ENCODE data around the gene EHF. TPM values are rescaled to one million over a fixed set of nuclear protein-coding genes. Genes with fewer than 3 reads are reported as not detected.
A peak's percentile ranks its signal among the peaks of the same experiment; 100 is the strongest.

EHF gene
- total RNA-seq, 1 experiment from 2014 or later, result 37.0 TPM

DNA sequence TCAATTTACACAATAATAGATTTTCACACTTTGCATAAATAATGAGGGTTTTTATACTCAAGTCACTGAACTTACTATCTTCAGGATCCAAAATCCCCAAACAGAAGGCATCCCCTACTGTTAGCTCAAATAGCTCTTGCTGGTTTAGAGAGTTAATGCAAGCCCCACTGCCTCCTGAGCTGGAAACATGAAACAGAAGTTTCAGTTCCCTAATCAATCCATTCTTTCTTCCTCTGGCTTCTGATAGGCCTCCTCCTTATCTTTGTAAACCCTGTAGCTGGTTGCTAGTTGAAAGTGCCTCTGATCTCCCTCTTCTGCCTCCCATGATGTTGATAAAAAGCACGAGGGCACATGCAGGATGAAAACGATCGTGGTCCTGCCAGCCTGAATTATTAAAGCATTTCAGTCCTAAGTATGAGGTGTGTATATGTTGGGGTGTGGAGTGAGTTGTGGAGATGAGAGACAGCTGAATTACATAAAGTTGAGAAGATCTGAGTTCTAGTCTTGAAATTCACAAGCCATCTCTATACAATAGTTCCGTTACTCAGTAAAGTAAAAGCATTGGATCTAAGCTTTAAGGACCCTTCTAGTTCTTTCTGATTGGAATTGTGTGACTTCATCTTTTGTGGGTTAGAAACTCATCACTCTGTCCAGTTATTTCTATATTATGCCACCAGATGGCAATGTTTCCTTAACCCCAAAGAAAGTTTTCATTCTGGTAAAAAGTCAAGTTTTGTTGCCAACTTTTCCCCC is 35.0 kb upstream of the EHF start:
- peak; percentile 64 for ATAC-seq
- peak overlapping the region; percentile 33; the same call in 1 of the 2 replicates for H3K9ac ChIP-seq (ENCODE audit: low read length)

DNA sequence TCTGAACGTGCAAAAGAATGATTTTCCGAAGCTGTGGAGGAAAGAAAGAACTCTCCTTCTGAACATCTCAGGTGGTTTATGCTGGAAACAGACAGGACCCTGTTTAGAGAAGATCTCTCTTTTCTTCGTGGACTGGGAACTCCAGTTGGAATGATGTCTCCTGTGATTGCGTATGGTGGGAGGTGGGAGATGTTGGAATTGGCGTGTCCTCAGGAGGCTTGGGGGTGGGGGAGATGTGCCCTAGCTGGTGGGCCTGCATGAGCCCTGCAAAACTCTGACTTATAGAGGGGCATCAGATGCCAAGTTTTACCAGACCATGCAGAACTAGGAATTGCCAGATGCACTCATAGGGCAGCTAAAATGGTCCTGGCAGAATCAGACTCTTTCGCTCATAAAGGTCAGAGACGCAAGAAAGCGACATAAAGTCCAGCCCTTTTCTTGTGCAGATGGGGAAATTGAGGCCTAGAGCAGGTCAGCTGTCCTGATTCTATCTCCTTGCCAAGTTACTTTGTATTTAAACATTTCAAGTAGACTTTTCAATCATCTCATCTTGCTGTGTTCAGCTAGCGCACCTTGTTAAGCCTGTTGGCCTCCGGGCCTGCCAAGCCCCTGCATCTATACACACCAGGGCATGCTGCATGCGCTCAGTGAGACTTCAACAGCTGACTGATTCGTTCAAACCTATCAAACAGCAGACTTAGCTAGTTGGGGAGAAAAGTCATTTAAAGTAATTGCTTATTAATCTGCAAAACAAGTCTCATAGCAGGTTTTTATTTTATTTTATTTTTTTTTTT is 34.2 kb upstream of the EHF start:
- Histone ChIP-seq H3K36me3 (ENCODE audit: low read depth, low read length) (no peaks in the 10 kb centered on the region), H3K9me2 (replicated peaks; ENCODE audit: low read length) (no peaks in the 10 kb centered on the region), H2AFZ (ENCODE audit: low read length) (peak overlapping the region; percentile 18; the same call in 1 of the 2 replicates), H3K27ac (ENCODE audit: low read length) (peak overlapping the region; percentile 60), H3K9me3 (ENCODE audit: low read length) (no peaks in the 10 kb centered on the region), H3K4me1 (ENCODE audit: insufficient read depth, low read length) (peaks cover 25% of the 10 kb centered on the region), H3F3A (ENCODE audit: low read length, unreplicated experiment) (no peaks in the 10 kb centered on the region), H3K4me2 (ENCODE audit: low read length) (peak overlapping the region; percentile 70), H4K20me1 (ENCODE audit: low read length) (no peaks in the 10 kb centered on the region), H3K9ac (ENCODE audit: low read length) (peak overlapping the region; percentile 33), H3K27me3 (ENCODE audit: low read length) (no peaks in the 10 kb centered on the region), H3K4me3 (ENCODE audit: low read length) (no peak overlapping the region), H3K79me2 (ENCODE audit: low read length) (no peaks in the 10 kb centered on the region)
- intact Hi-C loops (cut with micrococcal nuclease), result loop anchor here (1.0 to 10.0 kb wide), 6 partner anchors 54 to 808 kb away; partner anchors contain the start of gene ELF5
- DNase-seq, result peak; percentile 9
- peak; percentile 41 for ATAC-seq
- ChIA-PET CTCF (interaction anchor here (0.6 to 2.9 kb wide), 5 partner anchors 67 to 304 kb away, joined by 4 to 10 read pairs (median 4); no protein-coding TSS in a partner anchor), POLR2A (ENCODE audit: unreplicated experiment) (interaction anchor here (0.5 to 0.7 kb wide), 2 partner anchors 53 to 68 kb away, joined by 3 to 4 read pairs; no protein-coding TSS in a partner anchor)
- BruUV-seq (replicated peaks), result no TSS peak
- TF ChIP-seq, protein P1, sequence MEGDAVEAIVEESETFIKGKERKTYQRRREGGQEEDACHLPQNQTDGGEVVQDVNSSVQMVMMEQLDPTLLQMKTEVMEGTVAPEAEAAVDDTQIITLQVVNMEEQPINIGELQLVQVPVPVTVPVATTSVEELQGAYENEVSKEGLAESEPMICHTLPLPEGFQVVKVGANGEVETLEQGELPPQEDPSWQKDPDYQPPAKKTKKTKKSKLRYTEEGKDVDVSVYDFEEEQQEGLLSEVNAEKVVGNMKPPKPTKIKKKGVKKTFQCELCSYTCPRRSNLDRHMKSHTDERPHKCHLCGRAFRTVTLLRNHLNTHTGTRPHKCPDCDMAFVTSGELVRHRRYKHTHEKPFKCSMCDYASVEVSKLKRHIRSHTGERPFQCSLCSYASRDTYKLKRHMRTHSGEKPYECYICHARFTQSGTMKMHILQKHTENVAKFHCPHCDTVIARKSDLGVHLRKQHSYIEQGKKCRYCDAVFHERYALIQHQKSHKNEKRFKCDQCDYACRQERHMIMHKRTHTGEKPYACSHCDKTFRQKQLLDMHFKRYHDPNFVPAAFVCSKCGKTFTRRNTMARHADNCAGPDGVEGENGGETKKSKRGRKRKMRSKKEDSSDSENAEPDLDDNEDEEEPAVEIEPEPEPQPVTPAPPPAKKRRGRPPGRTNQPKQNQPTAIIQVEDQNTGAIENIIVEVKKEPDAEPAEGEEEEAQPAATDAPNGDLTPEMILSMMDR (conservative IDR thresholded peaks at IDR 0.05; ENCODE audit: low read depth, low read length), result no peak; the same call in 1 of the 2 replicates

More for the DNA sequence above, 35.0 kb upstream of the EHF start:
- ChIA-PET CTCF (interaction anchor here (0.6 to 2.9 kb wide), 6 partner anchors 15 to 305 kb away, joined by 4 to 15 read pairs (median 5); no protein-coding TSS in a partner anchor), POLR2A (ENCODE audit: unreplicated experiment) (interaction anchor here (0.5 to 0.6 kb wide), 3 partner anchors 66 to 241 kb away, joined by 3 to 5 read pairs (median 4); no protein-coding TSS in a partner anchor)
- intact Hi-C loops (cut with micrococcal nuclease), result loop anchor here (1.0 to 10.0 kb wide), 6 partner anchors 55 to 809 kb away; partner anchors contain the start of gene ELF5
- Histone ChIP-seq H3K4me2 (ENCODE audit: low read length) (peak overlapping the region; percentile 70), H3K27me3 (ENCODE audit: low read length) (no peaks in the 10 kb centered on the region), H3K27ac (ENCODE audit: low read length) (peak overlapping the region; percentile 60), H3K9me2 (replicated peaks; ENCODE audit: low read length) (no peaks in the 10 kb centered on the region), H3K36me3 (ENCODE audit: low read depth, low read length) (no peaks in the 10 kb centered on the region), H3K79me2 (ENCODE audit: low read length) (no peaks in the 10 kb centered on the region), H4K20me1 (ENCODE audit: low read length) (no peaks in the 10 kb centered on the region), H2AFZ (ENCODE audit: low read length) (peak overlapping the region; percentile 84), H3K4me1 (ENCODE audit: insufficient read depth, low read length) (peaks cover 25% of the 10 kb centered on the region), H3F3A (ENCODE audit: low read length, unreplicated experiment) (no peaks in the 10 kb centered on the region), H3K4me3 (ENCODE audit: low read length) (peak overlapping the region; percentile 19; the same call in 1 of the 2 replicates), H3K9me3 (ENCODE audit: low read length) (no peaks in the 10 kb centered on the region)
- no TSS peak for BruUV-seq (replicated peaks)
- TF ChIP-seq EZH2 (IDR thresholded peaks at IDR 0.05; ENCODE audit: low read length, unreplicated experiment), result no peak
- no peak for TF ChIP-seq EZH2phosphoT487 (IDR thresholded peaks at IDR 0.05; ENCODE audit: borderline replicate concordance, low read length)
- TF ChIP-seq, protein P1 (conservative IDR thresholded peaks at IDR 0.05; ENCODE audit: low read depth, low read length), result peak; percentile 83
- DNase-seq, result peak; percentile 84
